Right atrium auricular region (tissue), 2 donors: ENCODE data around the gene FGG. TPM values are rescaled to one million over a fixed set of nuclear protein-coding genes. Genes with fewer than 3 reads are reported as not detected.

Experiments
- DNase-seq: peaks from one replicate; pipeline ENCODE4 v3.0.0-alpha.2; 2019; ENCODE audit warnings: low spot score
- H3K27ac ChIP-seq, 2 donors: fragments of 200-600 bp; sonication (generic); 1 replicate in 1 of 2; 2 replicates in 1 of 2; pipeline ENCODE4 v1.5.1; 2016 to 2019
- H3K27me3 ChIP-seq, 2 donors: fragments of 200-600 bp; sonication (generic); one replicate each; pipeline versions ENCODE4 v1.5.1 to v1.6.0; 2017 to 2019
- H3K36me3 ChIP-seq: fragments of 200-600 bp; sonication (generic); one replicate; pipeline ENCODE4 v1.5.1; 2016
- H3K4me1 ChIP-seq, 2 donors: fragments of 200-600 bp; sonication (generic); one replicate each; pipeline versions ENCODE4 v1.5.1 to v1.6.0; 2017 to 2019
- H3K4me3 ChIP-seq, 2 donors: fragments of 200-600 bp; sonication (generic); 1 replicate in 1 of 2; 2 replicates in 1 of 2; pipeline ENCODE4 v1.5.1; 2017 to 2019; ENCODE audit warnings: mild to moderate bottlenecking in 1 of 2, moderate library complexity in 1 of 2
- H3K9me3 ChIP-seq, 2 donors: fragments of 200-600 bp; sonication (generic); one replicate each; pipeline ENCODE4 v1.5.1; 2019
- CTCF ChIP-seq, 2 donors: fragments of 200-600 bp; sonication (generic); IDR thresholded peaks; one replicate each; pipeline ENCODE4 v1.5.1; 2019; ENCODE audit warnings: antibody characterized with exemption in 2 of 2
- total RNA-seq, 2 donors: library from RNA; depleted of rRNA; stranded (reverse); fragments of >200 nt; gene quantifications; one replicate each; pipeline ENCODE4 v1.1.0, GENCODE V29; 2016

FGG gene
- total RNA-seq, 2 donors from 2014 or later = not detected

GRCh38 chr4:154610582-154610981 is 1.9 kb downstream of the FGG start:
- Histone ChIP-seq H3K27me3 (no peaks in the 10 kb centered on the region), H3K27ac (no peak overlapping the region), H3K9me3 (no peaks in the 10 kb centered on the region), H3K36me3 (no peaks in the 10 kb centered on the region), H3K4me1 (no peaks in the 10 kb centered on the region), H3K4me3 (no peak overlapping the region)
- TF ChIP-seq CTCF (IDR thresholded peaks at IDR 0.05) = no peak
- no peak for DNase-seq

- Histone ChIP-seq H3K9me3 (no peaks in the 10 kb centered on the region), H3K4me1 (no peaks in the 10 kb centered on the region), H3K4me3 (no peak overlapping the region), H3K36me3 (no peaks in the 10 kb centered on the region), H3K27me3 (no peaks in the 10 kb centered on the region), H3K27ac (no peak overlapping the region)
- TF ChIP-seq CTCF (IDR thresholded peaks at IDR 0.05) = no peak
- no peak for DNase-seq
These were observed 2.9 kb downstream of the FGG start for GRCh38 chr4:154609532-154609931.

GRCh38 chr4:154608361-154609252 is 3.8 kb downstream of the FGG start:
- no peak for TF ChIP-seq CTCF (IDR thresholded peaks at IDR 0.05)
- no peaks in the 10 kb centered on the region for H3K27me3 ChIP-seq
- H3K36me3 ChIP-seq = no peaks in the 10 kb centered on the region
- H3K27ac ChIP-seq = no peak overlapping the region
- H3K4me1 ChIP-seq = no peaks in the 10 kb centered on the region
- H3K9me3 ChIP-seq = no peaks in the 10 kb centered on the region
- H3K4me3 ChIP-seq = no peak overlapping the region
- no peak for DNase-seq

GRCh38 chr4:154606728-154607723 is 5.4 kb downstream of the FGG start:
- Histone ChIP-seq H3K27me3 (no peaks in the 10 kb centered on the region), H3K4me1 (no peaks in the 10 kb centered on the region), H3K27ac (no peak overlapping the region), H3K36me3 (no peaks in the 10 kb centered on the region), H3K9me3 (no peaks in the 10 kb centered on the region), H3K4me3 (no peak overlapping the region)
- TF ChIP-seq CTCF (IDR thresholded peaks at IDR 0.05) = no peak
- no peak for DNase-seq

- Histone ChIP-seq H3K9me3 (no peaks in the 10 kb centered on the region), H3K27ac (no peak overlapping the region), H3K36me3 (no peaks in the 10 kb centered on the region), H3K27me3 (no peaks in the 10 kb centered on the region), H3K4me3 (no peak overlapping the region), H3K4me1 (no peaks in the 10 kb centered on the region)
- no peak for DNase-seq
- TF ChIP-seq CTCF (IDR thresholded peaks at IDR 0.05) = no peak
These were observed 7.7 kb downstream of the FGG start for GRCh38 chr4:154604696-154605200.
